ENCODE data around the gene GCSH.
"Not testable (repeated sequence)": the region's sequence is repeated elsewhere in the genome, so short reads cannot be mapped to it uniquely, and the experiment has no call there.

GCSH gene

DNA sequence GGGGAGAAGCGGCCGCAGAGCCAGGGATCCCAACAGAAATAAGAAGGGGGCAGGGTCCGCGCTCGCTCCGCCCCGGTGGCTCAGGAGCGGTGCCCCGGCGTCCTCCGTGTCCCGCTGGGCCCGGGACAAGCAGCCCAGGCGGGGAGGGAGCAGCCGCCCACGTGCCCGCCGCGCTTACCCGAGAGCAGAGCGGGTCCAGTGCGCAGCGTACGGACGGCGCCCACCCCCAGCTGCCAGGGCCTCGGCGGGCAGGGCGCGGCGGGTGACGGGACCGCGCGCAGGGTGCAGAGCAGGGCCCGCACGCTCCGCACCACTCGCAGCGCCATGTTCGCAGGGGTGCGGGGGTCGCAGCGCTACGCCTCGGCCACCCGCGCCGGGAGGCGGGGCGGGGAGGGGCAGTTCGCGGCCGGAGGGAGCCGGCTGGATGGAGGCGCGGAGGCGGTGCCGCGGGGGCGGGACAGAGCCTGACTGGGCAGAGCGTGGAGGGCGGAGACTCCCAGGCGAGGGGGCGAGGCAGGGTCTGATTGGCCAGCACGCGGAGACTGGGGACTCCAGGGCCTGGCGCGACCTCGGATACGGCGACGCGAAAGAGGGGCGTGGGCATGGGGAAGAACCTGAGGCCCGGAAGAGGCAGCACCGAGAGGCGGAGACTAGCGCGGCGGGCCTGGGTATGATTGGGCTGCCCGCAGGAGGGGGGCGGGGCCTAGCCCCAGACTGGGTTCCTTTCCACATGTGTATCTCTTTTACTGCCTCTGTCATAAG is at the start of gene GCSH:
GCSH (minus strand) TSS at position 443 of the 762 bp plus-strand sequence; CDS start at position 326, 117 bp downstream.
- peak; percentile 93 to 97 (median 96) for DNase-seq (ENCODE audit: low read depth in 4 of 4, low spot score in 1 of 4)

DNA sequence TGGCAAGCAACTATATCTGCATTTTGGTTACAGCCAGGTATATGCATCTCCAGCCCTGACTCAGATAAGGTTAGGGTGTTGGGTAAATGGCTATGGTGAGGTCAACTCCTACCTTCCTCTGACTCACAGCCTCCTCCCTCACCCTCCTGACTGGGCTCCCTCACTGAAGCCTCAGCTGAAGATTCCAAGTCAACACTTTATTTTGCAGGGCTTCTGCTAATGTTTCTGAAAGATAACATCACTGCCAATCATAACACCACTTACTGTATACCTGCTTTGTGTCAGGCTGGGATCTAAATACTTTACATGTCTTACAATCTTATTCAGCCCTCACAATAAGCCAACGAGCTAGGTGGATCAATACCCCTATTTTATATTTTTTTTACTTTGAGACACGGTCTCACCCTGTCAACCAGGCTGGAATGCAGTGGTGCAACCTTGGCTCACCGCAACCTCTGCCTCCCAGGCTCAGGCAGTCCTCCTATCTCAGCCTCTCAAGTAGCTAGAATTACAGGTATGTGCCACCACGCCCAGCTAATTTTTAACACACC is 47.8 kb upstream of the GCSH start:
- no peak for DNase-seq (ENCODE audit: low read depth in 4 of 4, low spot score in 1 of 4)

- DNase-seq (ENCODE audit: low read depth in 4 of 4, low spot score in 1 of 4) = no peak
Observed at GRCh38 chr16:81142864-81143263, 46.7 kb upstream of the GCSH start.

DNA sequence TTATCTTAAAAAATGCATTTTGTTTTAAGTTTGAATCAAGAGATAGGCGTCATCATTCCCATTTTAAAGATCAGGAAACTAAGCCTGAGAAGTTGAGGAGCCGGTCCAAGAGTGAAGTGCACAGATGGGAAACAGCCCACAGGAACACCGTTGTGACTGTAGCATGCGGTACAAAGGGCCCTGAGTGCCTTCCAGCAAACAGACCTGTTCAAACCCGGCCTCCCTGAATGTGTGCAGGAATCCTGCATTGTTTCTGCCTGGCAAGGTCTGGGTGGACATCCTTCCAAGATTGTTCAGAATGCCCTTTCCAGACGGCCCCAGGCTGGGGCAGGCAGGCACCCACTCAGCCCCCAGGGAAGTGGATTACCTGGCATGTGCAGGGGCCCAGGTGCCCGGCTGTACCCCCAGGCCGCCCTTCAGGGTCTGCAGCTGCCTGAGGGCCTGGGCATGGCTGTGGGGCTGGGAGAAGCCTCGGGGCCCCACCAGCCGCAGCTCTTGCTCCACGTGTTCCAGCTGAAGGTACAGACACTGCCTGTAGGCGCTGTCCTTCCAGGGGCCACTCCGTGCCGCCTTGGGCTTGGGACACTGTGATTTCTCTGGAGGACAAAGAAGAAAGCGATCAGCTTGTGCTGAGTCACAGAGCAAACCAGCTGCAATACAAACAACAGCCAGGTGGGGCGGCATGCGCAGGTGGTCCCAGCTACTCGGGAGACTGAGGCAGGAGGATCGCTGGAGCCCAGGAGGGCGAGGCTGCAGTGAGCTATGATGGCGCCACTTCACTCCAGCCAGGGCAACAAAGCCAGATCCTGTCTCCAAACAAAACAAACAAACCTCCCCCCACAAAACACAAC is 45.0 kb upstream of the GCSH start:
- DNase-seq (ENCODE audit: low read depth in 4 of 4, low spot score in 1 of 4) = no peak

- DNase-seq (ENCODE audit: low read depth in 4 of 4, low spot score in 1 of 4) = no peak
Observed at GRCh38 chr16:81138831-81139557, 42.8 kb upstream of the GCSH start.

DNA sequence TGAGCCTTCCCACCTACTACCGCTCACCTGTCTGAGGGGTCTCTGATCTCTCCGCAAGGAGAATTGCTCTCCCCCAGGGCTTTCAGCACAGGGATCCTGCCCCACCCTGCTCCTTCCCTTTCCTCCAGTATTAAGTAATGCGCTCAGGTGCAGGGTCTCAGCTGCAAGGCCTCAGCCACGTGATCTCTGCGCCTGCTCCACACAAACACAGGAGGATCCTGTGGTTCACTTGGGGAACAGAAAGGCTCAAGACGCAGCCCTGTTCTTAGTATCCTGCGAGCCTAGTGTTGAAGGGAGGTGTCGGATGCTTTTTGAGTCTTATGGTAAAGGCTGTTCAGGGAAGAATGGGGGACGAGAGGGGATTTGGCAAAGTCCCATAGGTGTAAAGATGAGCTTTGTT is 41.6 kb upstream of the GCSH start:
- DNase-seq (ENCODE audit: low read depth in 4 of 4, low spot score in 1 of 4) = no peak

DNA sequence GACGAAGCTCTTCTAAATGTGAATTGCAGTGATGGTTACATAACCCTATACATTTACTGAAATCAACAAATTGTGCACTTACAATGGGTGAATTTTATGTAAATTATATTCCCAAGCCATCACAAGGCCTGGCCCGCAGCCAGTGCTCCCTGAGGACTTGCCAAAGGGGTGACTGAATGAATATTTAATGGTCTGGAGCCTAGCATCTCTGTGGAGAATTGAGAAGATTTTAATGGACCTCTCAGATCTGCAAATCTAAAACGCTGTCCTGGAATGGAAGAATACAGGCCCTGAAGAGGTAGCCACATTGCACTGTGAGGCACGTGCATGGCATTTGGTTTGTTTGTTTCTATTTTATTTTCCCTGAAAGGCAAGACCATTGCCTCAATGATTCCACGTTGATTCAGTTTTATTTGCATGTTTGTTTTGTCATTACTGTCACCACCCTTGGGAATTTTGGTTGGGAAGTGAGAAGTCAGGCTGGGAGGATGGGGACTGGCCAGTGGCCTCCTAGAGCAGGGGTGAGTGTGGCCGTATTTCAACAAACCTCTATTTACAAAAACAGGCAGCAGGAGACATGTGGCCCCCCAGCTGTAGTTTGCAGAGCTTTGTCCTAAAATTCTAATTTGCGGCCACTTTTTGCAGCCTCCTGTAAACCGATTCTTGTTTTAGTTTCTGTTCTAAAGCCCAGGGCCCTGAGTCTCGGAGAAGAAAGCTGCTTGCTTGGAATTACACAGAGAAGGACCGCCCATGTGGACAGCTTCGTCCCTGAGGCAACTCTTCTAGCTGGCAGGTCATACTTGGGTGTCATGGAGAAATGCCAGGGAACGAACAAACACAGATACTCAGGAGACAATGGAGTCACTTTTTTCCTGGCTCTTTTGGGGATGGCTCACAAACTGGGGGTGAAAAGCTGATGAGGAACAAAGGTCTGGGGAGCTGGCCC is 40.5 kb upstream of the GCSH start:
- DNase-seq (ENCODE audit: low read depth in 4 of 4, low spot score in 1 of 4) = no peak

- no peak for DNase-seq (ENCODE audit: low read depth in 4 of 4, low spot score in 1 of 4)
Observed at GRCh38 chr16:81130126-81130525, 33.9 kb upstream of the GCSH start.

DNA sequence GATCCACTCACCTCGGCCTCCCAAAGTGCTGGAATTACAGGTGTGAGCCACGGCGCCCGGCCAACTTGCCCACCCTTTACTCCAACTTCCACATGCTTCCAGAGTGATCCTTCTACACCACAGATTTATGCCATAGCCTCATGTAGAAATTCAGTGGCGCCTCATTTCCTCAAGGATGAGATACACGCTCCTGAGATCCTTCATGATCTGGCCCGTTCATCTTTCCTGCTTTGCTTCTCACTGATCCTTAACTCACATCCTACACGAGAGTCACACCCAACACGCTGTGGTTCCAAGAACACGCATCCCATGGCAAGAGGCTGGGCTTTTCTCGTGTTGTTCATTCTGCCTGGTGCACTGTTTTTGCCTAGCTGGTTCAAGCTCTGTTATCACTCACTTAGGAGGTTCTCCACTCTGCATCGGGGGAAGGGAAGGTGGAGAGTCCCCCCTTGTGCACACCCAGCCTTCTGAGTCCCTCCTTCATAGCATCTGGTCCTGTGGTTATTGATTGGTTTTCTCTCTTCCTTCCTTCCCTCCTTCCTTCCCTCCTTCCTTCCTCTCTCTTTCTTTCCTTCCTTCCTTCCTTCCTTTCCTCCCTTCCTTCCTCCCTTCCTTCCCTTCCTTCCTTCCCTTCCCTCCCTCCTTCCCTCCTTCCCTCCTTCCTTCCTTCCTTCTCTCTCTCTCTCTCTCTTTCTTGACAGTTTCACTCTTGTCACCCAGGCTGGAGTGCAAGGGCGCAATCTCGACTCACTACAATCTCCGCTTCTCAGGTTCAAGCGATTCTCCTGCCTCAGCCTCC is 32.7 kb upstream of the GCSH start:
- no peak for DNase-seq (ENCODE audit: low read depth in 4 of 4, low spot score in 1 of 4)

DNA sequence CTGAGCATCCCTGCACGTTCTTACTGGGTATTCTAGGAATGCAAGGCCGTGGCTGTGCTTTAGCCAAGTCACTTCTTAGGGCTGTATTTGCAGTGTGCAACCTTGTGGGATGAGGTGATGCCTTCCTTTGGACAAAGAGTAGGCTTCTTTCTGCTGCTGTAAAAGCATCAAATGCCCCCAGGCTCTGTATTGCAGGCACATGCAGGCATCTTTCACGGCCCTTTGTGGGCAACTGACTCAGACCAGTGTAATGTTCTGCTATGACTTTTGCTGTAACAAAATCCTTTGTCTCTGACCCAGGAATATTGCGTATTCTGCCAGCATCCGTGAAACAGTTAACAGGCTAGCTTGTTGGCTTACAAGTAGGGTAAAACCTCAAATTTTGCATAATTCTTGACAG is 30.9 kb upstream of the GCSH start:
- no peak for DNase-seq (ENCODE audit: low read depth in 4 of 4, low spot score in 1 of 4)

DNA sequence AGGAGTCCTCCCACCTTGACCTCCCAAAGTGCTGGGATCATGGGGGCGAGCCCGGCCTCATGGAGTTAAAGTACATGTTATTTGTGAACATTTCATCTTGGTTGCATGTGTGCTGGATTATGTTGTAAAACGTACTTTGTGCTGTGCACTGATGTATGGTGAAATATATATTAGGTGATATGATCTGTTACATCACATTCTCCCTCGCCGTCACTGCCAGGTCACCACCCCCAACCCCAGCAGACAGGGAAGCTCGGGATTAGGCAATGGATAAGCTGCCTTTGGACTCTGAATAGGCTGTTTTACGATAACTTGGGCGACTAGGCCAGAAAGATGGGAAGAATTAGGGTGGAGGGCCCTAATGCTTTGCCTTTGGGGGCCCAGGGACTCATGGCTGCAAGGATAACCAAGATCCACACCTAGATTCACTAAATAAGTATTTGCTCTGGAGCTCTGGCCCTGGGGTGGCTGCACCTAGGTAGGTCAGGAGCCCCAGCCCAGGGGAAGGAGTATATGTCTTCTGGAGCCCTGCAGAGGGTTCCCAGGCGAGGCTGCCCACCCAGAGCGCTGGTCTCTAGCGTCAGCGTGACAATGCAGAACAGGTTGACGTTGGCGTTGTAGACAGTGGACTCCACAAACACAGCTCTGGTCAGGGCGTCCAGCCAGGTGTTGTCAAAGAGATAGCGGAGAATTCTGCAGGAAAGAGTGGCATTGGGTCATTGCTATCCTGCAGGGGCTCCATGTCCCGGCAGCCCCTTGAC is 27.1 kb upstream of the GCSH start:
- DNase-seq (ENCODE audit: low read depth in 4 of 4, low spot score in 1 of 4) = no peak

GRCh38 chr16:81121474-81121990 is 25.3 kb upstream of the GCSH start:
- no peak for DNase-seq (ENCODE audit: low read depth in 4 of 4, low spot score in 1 of 4)

DNA sequence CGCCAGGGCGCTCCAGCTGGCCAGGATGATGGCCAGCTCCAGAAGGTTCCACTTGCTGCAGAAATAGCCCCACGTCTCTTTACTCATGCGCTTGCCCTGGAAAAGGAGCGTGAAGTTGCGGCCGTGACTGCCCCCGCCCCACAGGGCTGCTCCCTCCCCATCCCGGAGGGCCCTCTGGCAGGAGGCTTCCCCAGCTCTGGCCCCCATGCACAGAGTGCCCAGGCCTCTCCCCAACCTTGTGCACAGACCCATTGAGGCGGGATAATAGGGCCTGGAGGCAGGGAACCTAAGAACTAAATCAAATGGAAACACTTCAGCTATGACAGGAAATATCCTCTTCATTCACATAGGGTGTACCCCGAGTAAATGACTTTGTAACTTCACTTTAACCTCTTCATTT is 21.2 kb upstream of the GCSH start:
- no peak for DNase-seq (ENCODE audit: low read depth in 4 of 4, low spot score in 1 of 4)

DNA sequence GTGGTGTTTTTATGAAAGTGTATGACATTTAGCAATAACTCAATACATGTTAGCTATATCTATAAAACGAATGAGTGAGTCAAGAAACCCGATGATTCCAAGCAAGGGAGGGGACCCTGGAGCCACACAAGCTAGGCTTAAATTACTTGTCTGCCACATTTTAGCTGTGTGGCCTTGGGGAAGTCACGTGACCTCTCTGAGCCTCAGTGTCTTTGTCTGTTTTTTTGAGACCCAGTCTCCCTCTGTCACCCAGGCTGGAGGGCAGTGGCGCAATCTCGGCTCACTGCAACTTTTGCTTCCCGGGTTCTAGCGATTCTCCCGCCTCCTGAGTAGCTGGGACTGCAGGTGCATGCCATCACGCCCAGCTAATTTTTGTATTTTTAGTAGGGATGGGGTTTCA is 20.1 kb upstream of the GCSH start:
- no peak for DNase-seq (ENCODE audit: low read depth in 4 of 4, low spot score in 1 of 4)

DNA sequence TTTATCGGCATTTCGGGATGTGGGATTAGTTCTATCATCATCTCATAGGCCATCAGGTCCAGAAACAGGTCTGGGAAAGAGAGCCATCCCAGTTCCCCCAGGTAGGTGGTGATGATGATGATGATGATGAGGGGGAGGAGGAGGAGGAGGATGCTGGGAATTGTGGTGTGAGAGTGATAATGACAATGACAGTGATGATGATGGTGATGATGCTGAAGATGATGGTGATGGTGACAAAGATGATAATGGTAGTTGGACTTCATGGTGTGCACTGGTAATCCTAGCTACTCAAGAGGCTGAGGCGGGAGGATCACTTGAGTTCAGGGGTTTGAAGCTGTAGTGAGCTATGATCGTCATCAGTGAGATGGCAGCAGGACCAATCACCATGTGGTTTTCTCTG is 16.3 kb upstream of the GCSH start:
- no peak for DNase-seq (ENCODE audit: low read depth in 4 of 4, low spot score in 1 of 4)

- DNase-seq (ENCODE audit: low read depth in 4 of 4, low spot score in 1 of 4) = not testable (repeated sequence)
Observed at GRCh38 chr16:81109274-81109673, 13.1 kb upstream of the GCSH start.

- no peak for DNase-seq (ENCODE audit: low read depth in 4 of 4, low spot score in 1 of 4)
Observed at GRCh38 chr16:81107511-81107910, 11.3 kb upstream of the GCSH start.

- DNase-seq (ENCODE audit: low read depth in 4 of 4, low spot score in 1 of 4) = no peak
Observed at GRCh38 chr16:81106826-81107503, 10.8 kb upstream of the GCSH start.

All from stimulated activated CD4-positive, alpha-beta T cell treated with anti-CD3 and anti-CD28 coated beads, Interleukin-1b, Interleukin-23, amount 100 ng/mL, for 24 hours (primary cell).